Muscle of leg (tissue), 11 donors: ENCODE measurements around the gene DNAH11. TPM values are rescaled to one million over a fixed set of nuclear protein-coding genes. Genes with fewer than 3 reads are reported as not detected.

Experiments
- DNase-seq: peaks from one replicate; pipeline ENCODE4 v3.0.0; 2013
- H3K27ac ChIP-seq: one replicate; pipeline ENCODE4 v1.5.1; 2013; ENCODE audit warnings: mild to moderate bottlenecking, low read length, control low read depth
- H3K27me3 ChIP-seq: one replicate; pipeline ENCODE4 v1.6.1; 2013; ENCODE audit warnings: low read length; ENCODE audit not compliant: control insufficient read depth, insufficient read depth
- H3K36me3 ChIP-seq: one replicate; pipeline ENCODE4 v1.6.1; 2013; ENCODE audit warnings: low read length; ENCODE audit not compliant: control insufficient read depth, insufficient read depth
- H3K4me1 ChIP-seq: one replicate; pipeline ENCODE4 v1.6.1; 2013; ENCODE audit warnings: low read length; ENCODE audit not compliant: control insufficient read depth, insufficient read depth
- H3K4me3 ChIP-seq: one replicate; pipeline ENCODE4 v1.5.1; 2013; ENCODE audit warnings: low read length, control low read depth
- H3K9me3 ChIP-seq: replicated peaks from 2 replicates; pipeline ENCODE4 v1.6.1; 2013; ENCODE audit warnings: low read depth, low read length; ENCODE audit not compliant: control insufficient read depth
- WGBS: methylation state at CpG from one replicate; pipeline ENCODE4 v1.1.5; 2013; ENCODE audit warnings: missing lambda C conversion rate; ENCODE audit not compliant: insufficient coverage; 5-methylcytosine and 5-hydroxymethylcytosine counted together
- polyA plus RNA-seq, 8 donors: library from polyadenylated mRNA; unstranded; fragments of 120-200 nt; gene quantifications; one replicate each; pipeline versions ENCODE4 v1.2.1 to v1.2.3, GENCODE V29; 2013; ENCODE audit warnings: inconsistent platforms in 1 of 8, low replicate concordance in 1 of 8; ENCODE audit not compliant: insufficient read length in 8 of 8, insufficient read depth in 1 of 8
- total RNA-seq: library from RNA; stranded (reverse); fragments of 120-200 nt; gene quantifications from one replicate; pipeline ENCODE4 v1.2.4, GENCODE V29; 2013

DNAH11 gene
- total and polyA plus RNA-seq, 9 donors = 0.13 to 0.83 (median 0.54) TPM

DNA sequence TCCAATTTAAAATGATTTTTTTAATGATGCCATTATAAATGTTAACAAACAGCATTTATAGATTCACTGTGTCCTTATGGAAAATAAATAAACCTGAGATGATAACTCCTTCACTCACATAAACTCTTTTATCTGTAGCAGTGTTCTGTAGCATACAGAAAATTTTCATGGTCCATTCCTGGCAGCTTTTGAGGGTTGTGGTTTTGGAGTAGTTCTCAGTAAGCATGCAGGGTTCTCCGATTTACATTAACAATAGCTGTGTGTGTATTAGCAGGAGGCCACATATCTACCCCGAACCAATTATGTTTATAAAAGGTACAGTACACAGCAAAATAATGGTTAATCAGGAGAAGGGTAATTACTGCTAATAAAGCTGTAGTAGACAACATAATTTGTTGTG lies 240.2 kb downstream of the DNAH11 start:
- no CpG with 5 or more reads among the region's 2 CpGs for WGBS
- H3K4me3 ChIP-seq = no peak overlapping the region
- no peak overlapping the region for H3K27ac ChIP-seq
- no peaks in the 10 kb centered on the region for H3K9me3 ChIP-seq
- H3K36me3 ChIP-seq = no peaks in the 10 kb centered on the region
- DNase-seq = no peak
- no peaks in the 10 kb centered on the region for H3K4me1 ChIP-seq
- no peaks in the 10 kb centered on the region for H3K27me3 ChIP-seq

DNA sequence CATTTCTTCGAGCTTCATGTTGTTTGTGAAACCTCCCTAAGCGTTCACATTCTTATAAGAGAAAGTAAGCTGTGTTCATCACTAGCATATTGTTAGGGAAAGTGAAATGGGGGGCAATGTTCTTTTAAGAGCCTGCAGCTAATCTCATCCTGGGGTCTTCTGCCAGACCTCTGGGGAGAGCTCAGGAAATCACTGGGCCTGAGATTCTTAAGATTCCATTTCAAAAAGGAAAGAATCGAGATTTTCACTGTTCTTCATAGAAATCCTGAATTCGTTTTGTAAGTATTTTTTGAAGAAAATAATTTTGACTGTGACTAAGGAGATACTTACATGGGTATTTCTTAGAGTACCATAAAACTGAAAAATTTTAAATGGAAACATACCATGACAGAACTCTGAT lies 242.2 kb downstream of the DNAH11 start:
- Histone ChIP-seq H3K4me3 (no peak overlapping the region), H3K27ac (no peak overlapping the region), H3K4me1 (no peaks in the 10 kb centered on the region), H3K27me3 (no peaks in the 10 kb centered on the region), H3K36me3 (no peaks in the 10 kb centered on the region), H3K9me3 (no peaks in the 10 kb centered on the region)
- no peak for DNase-seq
- WGBS = no CpG with 5 or more reads among the region's 4 CpGs

DNA sequence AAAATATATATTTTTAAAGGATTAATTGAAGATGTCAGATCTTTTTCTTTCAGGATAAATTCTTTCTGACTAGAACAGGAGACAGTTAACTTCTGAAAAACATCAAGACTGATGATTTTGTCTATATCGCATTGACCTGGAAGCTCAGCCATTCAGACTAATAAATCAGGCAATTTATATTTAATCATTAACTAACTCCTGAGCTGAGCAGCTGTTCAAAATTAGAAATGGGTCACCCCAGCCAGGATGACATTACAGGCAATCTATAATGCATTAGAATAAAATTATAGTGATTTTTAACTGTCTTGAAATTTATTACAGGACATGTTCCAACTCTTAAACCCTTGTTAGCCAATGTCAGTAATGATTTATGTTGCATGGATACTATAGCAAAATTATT lies 263.0 kb downstream of the DNAH11 start:
- no peaks in the 10 kb centered on the region for H3K9me3 ChIP-seq
- no peaks in the 10 kb centered on the region for H3K27me3 ChIP-seq
- no peak for DNase-seq
- WGBS = no CpG with 5 or more reads among the region's 1 CpG
- H3K27ac ChIP-seq = no peak overlapping the region
- H3K4me3 ChIP-seq = no peak overlapping the region
- H3K36me3 ChIP-seq = no peaks in the 10 kb centered on the region
- no peaks in the 10 kb centered on the region for H3K4me1 ChIP-seq

DNA sequence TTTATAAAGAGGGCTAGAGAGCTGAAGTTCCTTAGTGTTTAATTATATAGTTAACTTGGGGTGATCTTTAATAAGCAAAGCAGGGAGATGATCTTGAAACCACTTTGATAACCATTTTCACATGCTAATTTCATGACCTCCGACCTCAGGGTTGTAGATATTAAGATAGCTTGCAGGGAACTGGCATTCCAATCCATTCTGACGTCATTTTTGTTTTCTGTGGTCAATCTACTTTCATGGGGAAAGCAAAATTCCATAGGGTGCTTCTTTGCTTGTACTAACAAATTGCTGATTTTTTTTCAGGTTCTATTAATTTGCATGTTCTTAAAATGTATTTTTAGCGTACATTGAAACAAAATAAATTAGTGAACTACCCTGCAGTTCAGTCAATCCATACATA lies 263.5 kb downstream of the DNAH11 start:
- H3K4me3 ChIP-seq = no peak overlapping the region
- H3K27me3 ChIP-seq = no peaks in the 10 kb centered on the region
- no peak overlapping the region for H3K27ac ChIP-seq
- no peaks in the 10 kb centered on the region for H3K9me3 ChIP-seq
- H3K4me1 ChIP-seq = no peaks in the 10 kb centered on the region
- no peaks in the 10 kb centered on the region for H3K36me3 ChIP-seq
- no CpG with 5 or more reads among the region's 3 CpGs for WGBS
- DNase-seq = no peak

DNA sequence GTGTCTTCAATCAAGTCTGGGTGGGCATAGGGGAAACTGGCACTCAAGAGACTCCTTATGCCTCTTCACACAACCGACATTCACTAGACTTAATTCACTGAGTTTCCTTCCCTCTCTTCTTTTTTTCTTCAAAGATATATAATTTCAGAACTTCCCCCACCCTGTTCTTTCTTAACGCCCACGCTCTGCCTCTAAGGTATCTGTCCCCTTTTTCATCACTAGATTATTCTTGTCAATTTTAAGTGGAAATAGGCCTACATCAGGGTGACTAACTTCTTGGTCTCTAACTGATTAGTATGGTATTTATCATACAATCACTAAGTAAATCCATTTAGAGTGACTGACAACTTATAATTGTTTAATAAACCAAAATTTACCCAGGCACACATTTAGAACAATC lies 276.2 kb downstream of the DNAH11 start:
- Histone ChIP-seq H3K4me3 (no peak overlapping the region), H3K27ac (no peak overlapping the region), H3K36me3 (no peaks in the 10 kb centered on the region), H3K4me1 (no peaks in the 10 kb centered on the region), H3K27me3 (no peaks in the 10 kb centered on the region), H3K9me3 (no peaks in the 10 kb centered on the region)
- 60% methylated on average over 1 of the region's 3 CpGs for WGBS
- DNase-seq = no peak

DNA sequence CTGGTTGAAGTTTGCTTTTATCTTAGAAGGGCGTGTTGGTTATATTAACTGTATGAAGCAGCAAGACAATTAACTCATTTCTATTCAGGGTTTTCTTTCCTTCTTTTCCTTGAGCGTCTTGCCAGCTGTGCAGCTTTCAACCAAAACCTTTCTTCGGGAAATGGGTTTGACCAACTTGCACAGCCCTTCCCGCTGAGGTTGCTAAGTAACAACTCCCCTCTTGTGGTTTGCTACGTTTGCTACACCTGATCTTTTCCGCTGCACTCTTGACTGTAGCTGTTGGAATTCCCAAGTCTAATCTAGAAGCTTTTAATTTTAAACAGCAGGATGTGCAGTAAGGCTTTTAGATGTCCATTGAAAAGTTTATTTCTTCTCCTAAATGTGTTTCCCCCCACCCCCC lies 286.0 kb downstream of the DNAH11 start:
- 18% methylated on average over 3 of the region's 6 CpGs for WGBS
- no peaks in the 10 kb centered on the region for H3K9me3 ChIP-seq
- no peak overlapping the region for H3K4me3 ChIP-seq
- no peak overlapping the region for H3K27ac ChIP-seq
- DNase-seq = no peak
- no peaks in the 10 kb centered on the region for H3K4me1 ChIP-seq
- no peaks in the 10 kb centered on the region for H3K27me3 ChIP-seq
- no peaks in the 10 kb centered on the region for H3K36me3 ChIP-seq

DNA sequence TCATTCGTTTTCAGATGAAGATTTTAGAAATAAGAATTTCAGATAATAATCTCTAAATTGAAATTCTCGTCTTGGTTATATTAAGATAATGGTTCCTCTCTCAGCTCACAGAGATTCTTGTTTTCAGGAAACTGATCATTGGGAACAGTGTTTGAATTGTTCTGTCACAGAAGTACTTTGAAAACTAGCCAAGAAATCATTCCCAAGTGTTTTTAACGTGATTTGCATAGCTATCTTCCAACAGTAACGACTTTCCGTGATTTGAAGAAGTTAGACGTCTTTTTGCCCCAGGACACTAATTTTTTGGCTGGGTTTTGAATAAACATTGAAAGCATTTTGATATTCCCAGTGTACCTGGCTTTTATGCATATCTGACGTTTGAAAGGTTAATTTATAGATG lies 286.9 kb downstream of the DNAH11 start:
- no peak for DNase-seq
- no CpG with 5 or more reads among the region's 7 CpGs for WGBS
- Histone ChIP-seq H3K27me3 (no peaks in the 10 kb centered on the region), H3K4me3 (no peak overlapping the region), H3K9me3 (no peaks in the 10 kb centered on the region), H3K4me1 (no peaks in the 10 kb centered on the region), H3K27ac (no peak overlapping the region), H3K36me3 (no peaks in the 10 kb centered on the region)

DNA sequence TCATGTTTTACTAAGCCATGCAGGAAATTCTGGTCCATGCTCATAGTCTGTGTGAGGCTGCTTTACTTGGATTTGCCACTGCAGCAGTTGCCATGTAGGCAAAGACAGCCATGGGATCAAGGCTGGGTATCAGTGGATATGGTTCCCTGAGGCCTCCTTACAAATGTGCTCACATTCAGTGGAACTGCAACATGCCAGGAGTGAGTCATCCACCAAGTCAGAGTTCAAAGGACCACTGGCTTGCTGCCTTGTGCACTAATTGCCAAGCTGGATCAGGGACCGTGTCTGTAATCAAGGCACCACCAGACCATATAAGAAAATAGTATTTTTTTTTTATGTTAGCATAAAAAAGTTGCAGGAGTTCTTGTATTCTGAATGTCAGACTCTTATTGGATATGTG lies 301.9 kb downstream of the DNAH11 start:
- Histone ChIP-seq H3K27me3 (no peaks in the 10 kb centered on the region), H3K27ac (no peak overlapping the region), H3K4me3 (no peak overlapping the region), H3K36me3 (no peaks in the 10 kb centered on the region), H3K4me1 (no peaks in the 10 kb centered on the region), H3K9me3 (no peaks in the 10 kb centered on the region)
- no CpG with 5 or more reads among the region's 1 CpG for WGBS
- DNase-seq = no peak

DNA sequence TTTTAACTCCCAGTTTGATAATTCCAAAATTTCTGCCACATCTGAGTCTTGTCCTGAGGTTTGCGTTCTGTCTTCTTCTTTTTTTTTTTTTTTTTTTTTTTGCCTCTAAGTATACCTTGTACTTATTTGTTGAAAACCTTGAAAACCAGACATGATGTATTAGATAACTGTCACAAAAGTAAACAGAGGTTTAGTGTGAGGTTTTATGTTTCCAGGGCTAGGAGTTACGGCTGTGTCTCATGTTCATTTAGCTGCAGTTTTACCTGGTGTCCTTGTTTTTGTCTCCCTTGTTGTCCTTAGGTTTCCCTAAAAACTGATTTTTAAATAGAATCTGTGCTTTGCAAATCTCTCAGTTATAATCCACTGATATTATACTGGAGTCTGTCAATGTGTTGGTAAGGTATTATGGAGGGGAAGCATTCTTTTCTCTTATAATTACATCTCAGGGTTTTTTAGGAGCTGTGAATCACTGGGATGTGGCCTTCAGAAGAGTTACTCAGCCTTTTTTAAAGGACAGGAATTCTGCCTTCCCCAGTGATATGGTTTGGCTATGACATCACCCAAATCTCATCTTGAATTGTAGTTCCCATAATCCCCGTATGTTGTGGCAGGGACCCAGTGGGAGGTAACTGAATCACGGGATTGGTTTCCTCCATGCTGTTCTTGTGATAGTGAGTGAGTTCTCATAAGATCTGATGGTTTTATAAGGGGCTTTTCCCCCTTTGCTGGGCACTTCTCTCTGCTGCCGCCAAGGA lies 307.9 kb downstream of the DNAH11 start:
- WGBS = no CpG with 5 or more reads among the region's 5 CpGs
- no peak overlapping the region for H3K27ac ChIP-seq

DNA sequence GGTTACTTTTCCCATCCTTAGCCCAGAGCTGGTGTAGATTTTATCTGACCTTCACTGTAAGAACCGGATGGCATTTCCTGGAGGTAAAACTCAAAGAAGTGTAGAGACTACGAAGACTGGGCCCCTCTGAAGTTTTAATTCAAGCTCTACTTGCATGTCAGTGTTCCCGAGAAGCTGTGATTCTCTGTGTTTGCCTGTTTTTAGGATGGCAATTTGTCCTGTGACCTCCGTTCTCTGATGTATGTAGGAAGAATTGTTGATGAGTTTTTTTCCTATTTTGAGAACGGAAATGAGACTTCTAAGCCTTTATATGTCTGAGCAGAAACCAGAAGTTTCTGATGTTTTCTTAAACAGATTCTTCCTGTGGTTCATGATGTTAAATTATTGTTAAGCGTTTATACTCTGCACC lies 308.7 kb downstream of the DNAH11 start:
- H3K27ac ChIP-seq = no peak overlapping the region
- no peaks in the 10 kb centered on the region for H3K9me3 ChIP-seq
- no peaks in the 10 kb centered on the region for H3K36me3 ChIP-seq
- no peaks in the 10 kb centered on the region for H3K27me3 ChIP-seq
- WGBS = 60% methylated on average over 2 of the region's 6 CpGs
- H3K4me1 ChIP-seq = no peaks in the 10 kb centered on the region
- H3K4me3 ChIP-seq = no peak overlapping the region
- no peak for DNase-seq

More for the DNA sequence above, 307.9 kb downstream of the DNAH11 start:
- Histone ChIP-seq H3K9me3 (no peaks in the 10 kb centered on the region), H3K4me1 (no peaks in the 10 kb centered on the region), H3K4me3 (no peak overlapping the region), H3K27me3 (no peaks in the 10 kb centered on the region), H3K36me3 (no peaks in the 10 kb centered on the region)
- DNase-seq = no peak
